A673 (cell line): ENCODE measurements around the gene CARD16.

Experiments
- CTCF ChIP-seq: fragments of 300-800, 200-600 bp; sonication (generic); conservative IDR thresholded peaks from 2 replicates; pipeline ENCODE4 v1.5.1; 2017; ENCODE audit warnings: low read depth, mild to moderate bottlenecking, antibody characterized with exemption, low read length, moderate library complexity, mixed read lengths
- EZH2 ChIP-seq: fragments of 200-600 bp; sonication (generic); IDR thresholded peaks from 2 replicates; pipeline ENCODE4 v1.6.1; 2017; ENCODE audit warnings: borderline replicate concordance, low read depth, mild to moderate bottlenecking, mixed read lengths, antibody characterized with exemption, low read length; ENCODE audit not compliant: poor library complexity, severe bottlenecking

- no peak for TF ChIP-seq EZH2
- TF ChIP-seq CTCF: no peak
Observed at GRCh38 chr11:105046898-105047579, 1.9 kb upstream of the CARD16 start.
